GM12875 (cell line): ENCODE measurements around the gene NPR1.
A peak's percentile ranks its signal among the peaks of the same experiment; 100 is the strongest.
"Not testable (repeated sequence)": the region's sequence is repeated elsewhere in the genome, so short reads cannot be mapped to it uniquely, and the experiment has no call there.

ENCODE experiments used
- H3K4me3 ChIP-seq: one replicate; pipeline ENCODE4 v1.5.1; 2011; ENCODE audit warnings: low read depth, low read length, control low read depth
- CTCF ChIP-seq: IDR thresholded peaks from 2 replicates; pipeline ENCODE4 v1.5.1; 2011; ENCODE audit warnings: low read depth, mild to moderate bottlenecking, control low read depth, inconsistent platforms, low read length, moderate library complexity, borderline replicate concordance; ENCODE audit not compliant: insufficient read depth

The NPR1 gene

GRCh38 chr1:153659175-153659534, 19.3 kb upstream of the NPR1 start:
- no peak for TF ChIP-seq CTCF
- H3K4me3 ChIP-seq, result peak overlapping the region; percentile 64

GRCh38 chr1:153659656-153660055, 18.8 kb upstream of the NPR1 start:
- no peak overlapping the region for H3K4me3 ChIP-seq
- no peak for TF ChIP-seq CTCF

- no peak overlapping the region for H3K4me3 ChIP-seq
- no peak for TF ChIP-seq CTCF
Measured at GRCh38 chr1:153661111-153661708, 17.3 kb upstream of the NPR1 start.

- TF ChIP-seq CTCF, result no peak
Measured at GRCh38 chr1:153662269-153662668, 16.2 kb upstream of the NPR1 start.

GRCh38 chr1:153663211-153663610, 15.3 kb upstream of the NPR1 start:
- H3K4me3 ChIP-seq, result no peak overlapping the region
- no peak for TF ChIP-seq CTCF

More at GRCh38 chr1:153662269-153662668, 16.2 kb upstream of the NPR1 start:
- no peak overlapping the region for H3K4me3 ChIP-seq

GRCh38 chr1:153667439-153667838, 11.0 kb upstream of the NPR1 start:
- TF ChIP-seq CTCF, result no peak

GRCh38 chr1:153668672-153669071, 9.8 kb upstream of the NPR1 start:
- not testable (repeated sequence) for H3K4me3 ChIP-seq

More at GRCh38 chr1:153667439-153667838, 11.0 kb upstream of the NPR1 start:
- no peak overlapping the region for H3K4me3 ChIP-seq

- H3K4me3 ChIP-seq, result peak overlapping the region; percentile 94
- no peak for TF ChIP-seq CTCF
Measured at GRCh38 chr1:153669606-153670005, 8.9 kb upstream of the NPR1 start.
